ENCODE data around the gene CPNE1.

GRCh38 chr20:35699957-35700624 is 35.4 kb upstream of the CPNE1 start:
- TF ChIP-seq CTCF (IDR thresholded peaks at IDR 0.05): no peak
- no peak for TF ChIP-seq POLR2A (IDR thresholded peaks at IDR 0.05)

Measured in Peyer's patch (tissue), 4 donors.